IPS-15b (cell line): ENCODE results near the gene P3R3URF.

ENCODE experiments used
- H3K27me3 ChIP-seq: one replicate; pipeline ENCODE4 v1.6.1; 2013; ENCODE audit warnings: low read length; ENCODE audit not compliant: control insufficient read depth, insufficient read depth
- H3K36me3 ChIP-seq: one replicate; pipeline ENCODE4 v1.6.1; 2013; ENCODE audit warnings: low read length; ENCODE audit not compliant: control insufficient read depth, insufficient read depth
- H3K4me1 ChIP-seq: one replicate; pipeline ENCODE4 v1.6.1; 2013; ENCODE audit warnings: mild to moderate bottlenecking, low read length; ENCODE audit not compliant: control insufficient read depth, insufficient read depth
- H3K4me3 ChIP-seq: one replicate; pipeline ENCODE4 v1.5.1; 2013; ENCODE audit warnings: low read depth, low read length
- H3K9ac ChIP-seq: one replicate; pipeline ENCODE4 v1.6.1; 2013; ENCODE audit warnings: low read depth, mild to moderate bottlenecking, low read length
- H3K9me3 ChIP-seq: one replicate; pipeline ENCODE4 v1.6.1; 2013; ENCODE audit warnings: mild to moderate bottlenecking, low read length; ENCODE audit not compliant: control insufficient read depth, insufficient read depth

The P3R3URF gene

GRCh38 chr1:46180082-46180616, 3.9 kb upstream of the P3R3URF start:
- Histone ChIP-seq H3K36me3 (no peaks in the 10 kb centered on the region), H3K27me3 (peaks cover 2% of the 10 kb centered on the region), H3K4me1 (peaks cover 5% of the 10 kb centered on the region), H3K9ac (no peak overlapping the region), H3K4me3 (no peak overlapping the region), H3K9me3 (no peaks in the 10 kb centered on the region)

GRCh38 chr1:46179138-46180081, 3.1 kb upstream of the P3R3URF start:
- H3K9me3 ChIP-seq, result no peaks in the 10 kb centered on the region
- H3K9ac ChIP-seq, result no peak overlapping the region
- peaks cover 8% of the 10 kb centered on the region for H3K4me1 ChIP-seq
- H3K36me3 ChIP-seq, result no peaks in the 10 kb centered on the region
- H3K27me3 ChIP-seq, result peaks cover under 1% of the 10 kb centered on the region
- no peak overlapping the region for H3K4me3 ChIP-seq

GRCh38 chr1:46175243-46175642, 1.0 kb downstream of the P3R3URF start:
- no peaks in the 10 kb centered on the region for H3K36me3 ChIP-seq
- H3K9ac ChIP-seq, result no peak overlapping the region
- H3K4me3 ChIP-seq, result no peak overlapping the region
- H3K4me1 ChIP-seq, result peaks cover 12% of the 10 kb centered on the region
- no peaks in the 10 kb centered on the region for H3K27me3 ChIP-seq
- H3K9me3 ChIP-seq, result no peaks in the 10 kb centered on the region

- Histone ChIP-seq H3K9me3 (no peaks in the 10 kb centered on the region), H3K4me3 (no peak within 1 kb of the TSS), H3K9ac (no peak within 1 kb of the TSS), H3K4me1 (peaks cover 8% of the 10 kb centered on the region), H3K36me3 (no peaks in the 10 kb centered on the region), H3K27me3 (peaks cover 4% of the 10 kb centered on the region)
These were observed 1.6 kb downstream of the P3R3URF start, which contains the start of gene TSPAN1 for GRCh38 chr1:46174448-46175231. TSPAN1 (plus strand) TSS chr1:46175087; CDS start chr1:46181108, 6,021 bp downstream.

GRCh38 chr1:46173361-46173856, 2.9 kb downstream of the P3R3URF start:
- Histone ChIP-seq H3K36me3 (no peaks in the 10 kb centered on the region), H3K9ac (no peak overlapping the region), H3K4me3 (no peak overlapping the region)

GRCh38 chr1:46172321-46172720, 4.0 kb downstream of the P3R3URF start:
- Histone ChIP-seq H3K4me1 (peaks cover 10% of the 10 kb centered on the region), H3K4me3 (no peak overlapping the region), H3K36me3 (no peaks in the 10 kb centered on the region), H3K27me3 (peaks cover 11% of the 10 kb centered on the region), H3K9ac (no peak overlapping the region), H3K9me3 (no peaks in the 10 kb centered on the region)

More at GRCh38 chr1:46173361-46173856, 2.9 kb downstream of the P3R3URF start:
- Histone ChIP-seq H3K4me1 (peaks cover 7% of the 10 kb centered on the region), H3K27me3 (peaks cover 6% of the 10 kb centered on the region), H3K9me3 (no peaks in the 10 kb centered on the region)

GRCh38 chr1:46171871-46172270, 4.4 kb downstream of the P3R3URF start:
- no peak overlapping the region for H3K4me3 ChIP-seq
- no peak overlapping the region for H3K9ac ChIP-seq
- no peaks in the 10 kb centered on the region for H3K36me3 ChIP-seq
- no peaks in the 10 kb centered on the region for H3K9me3 ChIP-seq
- H3K4me1 ChIP-seq, result peaks cover 12% of the 10 kb centered on the region
- peaks cover 14% of the 10 kb centered on the region for H3K27me3 ChIP-seq

- Histone ChIP-seq H3K36me3 (no peaks in the 10 kb centered on the region), H3K27me3 (peaks cover 19% of the 10 kb centered on the region), H3K9me3 (no peaks in the 10 kb centered on the region), H3K4me3 (no peak overlapping the region), H3K4me1 (peaks cover 16% of the 10 kb centered on the region), H3K9ac (no peak overlapping the region)
These were observed 4.9 kb downstream of the P3R3URF start for GRCh38 chr1:46171351-46171750.

GRCh38 chr1:46169811-46170454, 6.4 kb downstream of the P3R3URF start:
- Histone ChIP-seq H3K4me1 (peaks cover 18% of the 10 kb centered on the region), H3K9me3 (no peaks in the 10 kb centered on the region)

GRCh38 chr1:46168477-46168876, 7.8 kb downstream of the P3R3URF start:
- Histone ChIP-seq H3K9ac (no peak overlapping the region), H3K27me3 (peaks cover 20% of the 10 kb centered on the region), H3K4me1 (peaks cover 11% of the 10 kb centered on the region), H3K4me3 (no peak overlapping the region), H3K36me3 (no peaks in the 10 kb centered on the region), H3K9me3 (no peaks in the 10 kb centered on the region)

More at GRCh38 chr1:46169811-46170454, 6.4 kb downstream of the P3R3URF start:
- Histone ChIP-seq H3K27me3 (peaks cover 20% of the 10 kb centered on the region), H3K9ac (no peak overlapping the region), H3K4me3 (no peak overlapping the region), H3K36me3 (no peaks in the 10 kb centered on the region)
